Sigmoid colon (tissue), 3 donors: ENCODE measurements around the gene EVI5L.

Experiments
- POLR2A ChIP-seq, 2 donors: fragments of 450-650 bp; IDR thresholded peaks; one replicate each; pipeline ENCODE4 v1.6.1; 2016; ENCODE audit warnings: antibody characterized with exemption in 2 of 2, mild to moderate bottlenecking in 2 of 2, moderate library complexity in 2 of 2
- TF ChIP-seq, protein P1 (sequence below), 4 experiments: fragments of 450-650 bp in 3 of 4; fragments of 200-600 bp in 1 of 4; IDR thresholded peaks; one replicate each; pipeline ENCODE4 v1.5.1; 2016 to 2019; ENCODE audit warnings: antibody characterized with exemption in 4 of 4, mild to moderate bottlenecking in 3 of 4, moderate library complexity in 2 of 4

DNA sequence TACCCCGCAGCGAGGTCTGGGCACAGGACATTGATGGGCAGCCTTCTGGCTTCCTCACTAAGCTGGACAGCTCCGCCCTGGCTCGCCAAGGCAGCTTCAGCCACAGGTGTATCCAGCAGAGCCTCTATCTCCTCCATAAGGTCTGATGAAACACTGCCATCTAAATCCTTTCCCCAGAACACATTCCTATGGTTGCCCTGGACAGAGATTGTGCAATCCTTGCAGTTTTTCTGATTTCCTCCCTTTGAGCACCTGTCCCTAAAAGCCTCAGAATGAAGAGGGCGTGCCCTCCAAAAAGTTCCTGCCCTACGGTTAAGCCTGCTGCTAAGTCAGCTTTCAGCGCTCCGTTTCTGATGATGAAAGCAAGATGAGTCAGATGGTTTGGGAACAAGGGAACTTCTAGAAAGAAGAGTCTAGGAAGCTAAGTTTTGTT is 46.0 kb upstream of the EVI5L start:
- TF ChIP-seq, protein P1, sequence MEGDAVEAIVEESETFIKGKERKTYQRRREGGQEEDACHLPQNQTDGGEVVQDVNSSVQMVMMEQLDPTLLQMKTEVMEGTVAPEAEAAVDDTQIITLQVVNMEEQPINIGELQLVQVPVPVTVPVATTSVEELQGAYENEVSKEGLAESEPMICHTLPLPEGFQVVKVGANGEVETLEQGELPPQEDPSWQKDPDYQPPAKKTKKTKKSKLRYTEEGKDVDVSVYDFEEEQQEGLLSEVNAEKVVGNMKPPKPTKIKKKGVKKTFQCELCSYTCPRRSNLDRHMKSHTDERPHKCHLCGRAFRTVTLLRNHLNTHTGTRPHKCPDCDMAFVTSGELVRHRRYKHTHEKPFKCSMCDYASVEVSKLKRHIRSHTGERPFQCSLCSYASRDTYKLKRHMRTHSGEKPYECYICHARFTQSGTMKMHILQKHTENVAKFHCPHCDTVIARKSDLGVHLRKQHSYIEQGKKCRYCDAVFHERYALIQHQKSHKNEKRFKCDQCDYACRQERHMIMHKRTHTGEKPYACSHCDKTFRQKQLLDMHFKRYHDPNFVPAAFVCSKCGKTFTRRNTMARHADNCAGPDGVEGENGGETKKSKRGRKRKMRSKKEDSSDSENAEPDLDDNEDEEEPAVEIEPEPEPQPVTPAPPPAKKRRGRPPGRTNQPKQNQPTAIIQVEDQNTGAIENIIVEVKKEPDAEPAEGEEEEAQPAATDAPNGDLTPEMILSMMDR (IDR thresholded peaks at IDR 0.05): no peak
- no peak for TF ChIP-seq POLR2A (IDR thresholded peaks at IDR 0.05)
